MM.1S (cell line): ENCODE measurements around the gene MEA1.
A peak's percentile ranks its signal among the peaks of the same experiment; 100 is the strongest.

ENCODE experiments used
- DNase-seq: peaks from one replicate; pipeline ENCODE4 v3.0.0-alpha.2; 2015
- H2AFZ ChIP-seq: fragments of 300-600 bp; sonication (generic); 2 replicates; pipeline ENCODE4 v1.6.0; 2016; ENCODE audit warnings: antibody characterized with exemption, low read length
- H3F3A ChIP-seq: fragments of 300-600 bp; sonication (generic); 2 replicates; pipeline ENCODE4 v1.6.1; 2016; ENCODE audit warnings: mild to moderate bottlenecking, antibody characterized with exemption, low read length, moderate library complexity, mixed read lengths; ENCODE audit not compliant: insufficient read depth
- H3K27ac ChIP-seq: fragments of 300-600 bp; sonication (generic); 2 replicates; pipeline ENCODE4 v1.5.1; 2016; ENCODE audit warnings: mild to moderate bottlenecking, low read length
- H3K27me3 ChIP-seq: fragments of 300-600 bp; sonication (generic); replicated peaks from 2 replicates; pipeline ENCODE4 v1.6.0; 2016; ENCODE audit warnings: low read length; ENCODE audit not compliant: insufficient read depth
- H3K36me3 ChIP-seq: fragments of 300-600 bp; sonication (generic); replicated peaks from 2 replicates; pipeline ENCODE4 v1.6.1; 2016; ENCODE audit warnings: mild to moderate bottlenecking, low read length, mixed read lengths; ENCODE audit not compliant: insufficient read depth
- H3K4me1 ChIP-seq: fragments of 300-600 bp; sonication (generic); 2 replicates; pipeline ENCODE4 v1.6.1; 2016; ENCODE audit warnings: low read length, mixed read lengths
- H3K4me2 ChIP-seq: fragments of 300-600 bp; sonication (generic); 2 replicates; pipeline ENCODE4 v1.6.0; 2016; ENCODE audit warnings: low read depth, low read length
- H3K4me3 ChIP-seq: fragments of 300-600 bp; sonication (generic); 2 replicates; pipeline ENCODE4 v1.5.1; 2016; ENCODE audit warnings: low read length, mixed read lengths
- H3K79me2 ChIP-seq: fragments of 300-600 bp; sonication (generic); 2 replicates; pipeline ENCODE4 v1.6.1; 2016; ENCODE audit warnings: mixed run types, low read length, mixed read lengths
- H3K9ac ChIP-seq: fragments of 300-600 bp; sonication (generic); 2 replicates; pipeline ENCODE4 v1.6.1; 2016; ENCODE audit warnings: low read length, mixed read lengths
- H3K9me2 ChIP-seq: fragments of 300-600 bp; sonication (generic); replicated peaks from 2 replicates; pipeline ENCODE4 v1.6.1; 2016; ENCODE audit warnings: mild to moderate bottlenecking, low read length, mixed read lengths; ENCODE audit not compliant: insufficient read depth
- H3K9me3 ChIP-seq: fragments of 300-600 bp; sonication (generic); replicated peaks from 2 replicates; pipeline ENCODE4 v1.6.1; 2016; ENCODE audit warnings: mild to moderate bottlenecking, low read length, mixed read lengths; ENCODE audit not compliant: insufficient read depth
- H4K20me1 ChIP-seq: fragments of 300-600 bp; sonication (generic); 2 replicates; pipeline ENCODE4 v1.6.1; 2016; ENCODE audit warnings: mild to moderate bottlenecking, low read length, moderate library complexity, mixed read lengths; ENCODE audit not compliant: insufficient read depth
- EZH2 ChIP-seq: fragments of 300-600 bp; sonication (generic); optimal IDR thresholded peaks from 2 replicates; pipeline ENCODE3; 2017; ENCODE audit warnings: low read depth, mild to moderate bottlenecking, antibody characterized with exemption, low read length, mixed read lengths
- EZH2phosphoT487 ChIP-seq: fragments of 300-600 bp; sonication (generic); IDR thresholded peaks from 2 replicates; pipeline ENCODE4 v1.6.1; 2018; ENCODE audit warnings: antibody characterized with exemption, low read length
- TF ChIP-seq, protein P1 (sequence below): fragments of 300-600 bp; sonication (generic); IDR thresholded peaks from 2 replicates; pipeline ENCODE4 v1.5.1; 2016; ENCODE audit warnings: antibody characterized with exemption, low read length, mixed read lengths

MEA1 gene

DNA sequence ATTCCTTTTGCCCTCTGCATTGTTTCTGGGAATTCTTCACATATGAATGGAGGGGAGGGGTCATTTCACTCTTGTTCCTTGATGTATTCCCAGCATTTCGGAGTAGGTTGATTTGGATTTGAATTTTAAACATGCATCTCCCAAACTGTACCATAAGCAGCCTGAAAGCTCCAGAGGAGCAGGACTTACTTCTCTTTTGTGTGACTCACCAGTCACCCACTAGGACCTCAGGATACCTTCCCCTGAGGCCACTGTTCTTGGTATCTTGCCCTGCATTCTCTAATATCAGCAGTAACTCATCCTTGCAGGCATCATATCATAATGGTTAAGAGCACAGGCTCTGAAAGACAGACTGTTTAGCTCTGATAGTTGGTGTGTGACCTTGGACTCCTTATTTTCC, 44.8 kb upstream of the MEA1 start:
- peak overlapping the region; percentile 77 for H3K4me2 ChIP-seq
- peak overlapping the region; percentile 74 for H3K4me3 ChIP-seq
- no peak overlapping the region for H2AFZ ChIP-seq
- H3K36me3 ChIP-seq: no peaks in the 10 kb centered on the region
- no peaks in the 10 kb centered on the region for H4K20me1 ChIP-seq
- TF ChIP-seq, protein P1, sequence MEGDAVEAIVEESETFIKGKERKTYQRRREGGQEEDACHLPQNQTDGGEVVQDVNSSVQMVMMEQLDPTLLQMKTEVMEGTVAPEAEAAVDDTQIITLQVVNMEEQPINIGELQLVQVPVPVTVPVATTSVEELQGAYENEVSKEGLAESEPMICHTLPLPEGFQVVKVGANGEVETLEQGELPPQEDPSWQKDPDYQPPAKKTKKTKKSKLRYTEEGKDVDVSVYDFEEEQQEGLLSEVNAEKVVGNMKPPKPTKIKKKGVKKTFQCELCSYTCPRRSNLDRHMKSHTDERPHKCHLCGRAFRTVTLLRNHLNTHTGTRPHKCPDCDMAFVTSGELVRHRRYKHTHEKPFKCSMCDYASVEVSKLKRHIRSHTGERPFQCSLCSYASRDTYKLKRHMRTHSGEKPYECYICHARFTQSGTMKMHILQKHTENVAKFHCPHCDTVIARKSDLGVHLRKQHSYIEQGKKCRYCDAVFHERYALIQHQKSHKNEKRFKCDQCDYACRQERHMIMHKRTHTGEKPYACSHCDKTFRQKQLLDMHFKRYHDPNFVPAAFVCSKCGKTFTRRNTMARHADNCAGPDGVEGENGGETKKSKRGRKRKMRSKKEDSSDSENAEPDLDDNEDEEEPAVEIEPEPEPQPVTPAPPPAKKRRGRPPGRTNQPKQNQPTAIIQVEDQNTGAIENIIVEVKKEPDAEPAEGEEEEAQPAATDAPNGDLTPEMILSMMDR: no peak
- TF ChIP-seq EZH2phosphoT487: no peak
- no peak for TF ChIP-seq EZH2
- peaks cover 22% of the 10 kb centered on the region for H3K79me2 ChIP-seq
- H3K9me2 ChIP-seq: no peaks in the 10 kb centered on the region
- H3K4me1 ChIP-seq: peaks cover 11% of the 10 kb centered on the region
- no peaks in the 10 kb centered on the region for H3K27me3 ChIP-seq
- peak overlapping the region; percentile 83 for H3K9ac ChIP-seq
- peaks cover 4% of the 10 kb centered on the region; the same call in 1 of the 2 replicates for H3F3A ChIP-seq
- peak overlapping the region; percentile 36; the same call in 1 of the 2 replicates for H3K27ac ChIP-seq
- no peaks in the 10 kb centered on the region for H3K9me3 ChIP-seq
- DNase-seq: no peak

- Histone ChIP-seq H3K4me1 (peaks cover 19% of the 10 kb centered on the region), H3K27ac (no peak overlapping the region), H3K4me3 (no peak overlapping the region), H3K9me3 (no peaks in the 10 kb centered on the region), H3K9ac (no peak overlapping the region), H3K36me3 (no peaks in the 10 kb centered on the region), H3K9me2 (no peaks in the 10 kb centered on the region), H3K4me2 (no peak overlapping the region), H3K79me2 (peaks cover 38% of the 10 kb centered on the region), H3F3A (peaks cover 4% of the 10 kb centered on the region; the same call in 1 of the 2 replicates), H4K20me1 (no peaks in the 10 kb centered on the region), H2AFZ (no peak overlapping the region), H3K27me3 (no peaks in the 10 kb centered on the region)
- TF ChIP-seq, protein P1: no peak
- no peak for TF ChIP-seq EZH2
- no peak for TF ChIP-seq EZH2phosphoT487
- no peak for DNase-seq
Measured at GRCh38 chr6:43055966-43056365, 42.2 kb upstream of the MEA1 start.

DNA sequence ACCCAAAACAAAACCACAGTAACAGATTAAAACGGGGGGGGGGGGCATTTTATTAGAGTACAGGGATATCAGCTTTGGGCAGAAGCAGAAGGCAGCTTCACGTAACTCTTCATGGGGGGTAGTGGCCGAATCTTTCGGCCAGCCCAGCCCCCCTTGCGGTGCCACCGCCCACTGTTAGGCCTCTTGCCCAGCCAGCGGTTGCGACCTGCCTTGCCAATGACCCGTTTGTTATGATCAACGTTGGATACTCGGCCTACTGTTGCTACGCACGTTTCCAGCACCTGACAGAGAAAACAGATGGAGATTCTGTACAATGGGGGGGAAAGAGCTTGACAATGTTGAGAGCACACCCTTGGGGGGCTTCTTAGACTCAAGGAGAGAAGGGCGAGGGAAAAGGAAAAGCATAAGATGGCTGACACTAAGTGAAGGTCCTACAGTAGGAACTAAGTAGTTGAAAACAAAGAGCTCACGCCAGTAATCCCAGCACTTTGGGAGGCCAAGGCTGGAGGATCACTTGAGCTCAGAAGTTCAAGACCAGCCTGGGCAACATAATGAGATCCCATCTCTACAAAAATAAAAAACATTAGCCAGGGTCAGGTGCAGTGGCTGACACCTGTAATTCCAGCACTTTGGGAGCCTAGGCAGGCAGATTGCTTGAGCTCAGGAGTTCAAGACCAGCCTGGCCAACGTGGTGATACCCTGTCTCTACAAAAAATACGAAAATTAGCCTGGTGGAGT, 40.6 kb upstream of the MEA1 start:
- no peak for DNase-seq
- Histone ChIP-seq H3K4me2 (peak overlapping the region; percentile 85; the same call in 1 of the 2 replicates), H4K20me1 (no peaks in the 10 kb centered on the region), H3K36me3 (no peaks in the 10 kb centered on the region), H3K9me2 (no peaks in the 10 kb centered on the region), H3K9me3 (no peaks in the 10 kb centered on the region), H3K79me2 (peaks cover 34% of the 10 kb centered on the region), H3K27ac (peak overlapping the region; percentile 45), H3K9ac (peak overlapping the region; percentile 84; the same call in 1 of the 2 replicates), H3K27me3 (no peaks in the 10 kb centered on the region), H3F3A (peaks cover 4% of the 10 kb centered on the region; the same call in 1 of the 2 replicates), H2AFZ (peak overlapping the region; percentile 63), H3K4me1 (peaks cover 19% of the 10 kb centered on the region), H3K4me3 (peak overlapping the region; percentile 82)
- TF ChIP-seq, protein P1: no peak
- no peak for TF ChIP-seq EZH2phosphoT487
- TF ChIP-seq EZH2: no peak
